ENCODE results near the gene TBC1D3B.

- TF ChIP-seq CTCF (IDR thresholded peaks at IDR 0.05) = no peak
- TF ChIP-seq POLR2A (IDR thresholded peaks at IDR 0.05; ENCODE audit: low read depth) = no peak
- TF ChIP-seq EP300 (IDR thresholded peaks at IDR 0.05) = no peak
- no peak for TF ChIP-seq POLR2AphosphoS5 (IDR thresholded peaks at IDR 0.05)
These were observed 48.5 kb downstream of the TBC1D3B start for GRCh38 chr17:36127911-36128310.

Measured in esophagus muscularis mucosa (tissue), 4 donors.